Transverse colon (tissue), 4 donors: ENCODE measurements around the gene SERGEF. TPM values are rescaled to one million over a fixed set of nuclear protein-coding genes. Genes with fewer than 3 reads are reported as not detected.
"Not testable (repeated sequence)": the region's sequence is repeated elsewhere in the genome, so short reads cannot be mapped to it uniquely, and the experiment has no call there.

Source experiments
- DNase-seq: peaks from one replicate; pipeline ENCODE4 v3.0.0-alpha.2; 2019
- H3K27ac ChIP-seq, 4 donors: fragments of 200-600 bp; sonication (generic); 2 replicates each; pipeline ENCODE4 v1.5.1; 2016 to 2018; ENCODE audit warnings: inconsistent platforms in 4 of 4
- H3K27me3 ChIP-seq: fragments of 200-600 bp; sonication (generic); 2 replicates; pipeline ENCODE4 v1.5.1; 2017; ENCODE audit warnings: inconsistent platforms
- H3K36me3 ChIP-seq, 4 donors: fragments of 200-600 bp; sonication (generic); 2 replicates each; pipeline ENCODE4 v1.5.1; 2017 to 2019; ENCODE audit warnings: inconsistent platforms in 4 of 4
- H3K4me1 ChIP-seq, 4 donors: fragments of 200-600 bp; sonication (generic); 2 replicates each; pipeline ENCODE4 v1.5.1; 2017 to 2020; ENCODE audit warnings: inconsistent platforms in 4 of 4
- H3K4me3 ChIP-seq, 4 donors: fragments of 200-600 bp; sonication (generic); 1 replicate in 1 of 4; 2 replicates in 3 of 4; pipeline versions ENCODE4 v1.5.1 to v1.6.1; 2017 to 2019; ENCODE audit warnings: inconsistent platforms in 4 of 4
- H3K9me3 ChIP-seq, 2 donors: fragments of 200-600 bp; sonication (generic); 2 replicates each; pipeline ENCODE4 v1.5.1; 2017 to 2019; ENCODE audit warnings: inconsistent platforms in 2 of 2
- EP300 ChIP-seq: sonication (generic); formaldehyde crosslinking; IDR thresholded peaks from one replicate; pipeline ENCODE4 v1.6.1; 2017; ENCODE audit warnings: antibody characterized with exemption, low read depth
- POLR2A ChIP-seq: fragments of 450-650 bp; IDR thresholded peaks from one replicate; pipeline ENCODE4 v1.6.1; 2016; ENCODE audit warnings: antibody characterized with exemption, mild to moderate bottlenecking, moderate library complexity
- POLR2AphosphoS5 ChIP-seq, 3 donors: sonication (generic); formaldehyde crosslinking; IDR thresholded peaks; one replicate each; pipeline ENCODE4 v1.6.1; 2016; ENCODE audit warnings: antibody characterized with exemption in 3 of 3
- WGBS, 2 donors: methylation state at CpG; one replicate each; pipeline ENCODE4 v1.1.5; 2018; ENCODE audit warnings: low coverage in 1 of 2; 5-methylcytosine and 5-hydroxymethylcytosine counted together
- in situ Hi-C, 4 donors: fragments of 200-750 bp; cut with MboI; loops; one replicate each; pipeline versions ENCODE4 v1.15.0 to v1.15.1; 2017; ENCODE audit warnings: low sequenced_read_pairs in 3 of 4, low pct_ligation_motif_present in 1 of 4, low pct_unique_long_range_greater_than_20kb in 1 of 4
- intact Hi-C: fragments of 100-400 bp; cut with DNase I; formaldehyde crosslinking; loops from one replicate; pipeline ENCODE4 v1.15.1; 2023; ENCODE audit warnings: low total_unique reads
- total RNA-seq, 4 donors: library from RNA; depleted of rRNA; stranded (reverse); fragments of >200 nt; gene quantifications; one replicate each; pipeline ENCODE4 v1.1.0, GENCODE V29; 2016
- TF ChIP-seq, protein P1 (sequence below), 5 experiments: fragments of 200-600 bp in 3 of 5; fragments of 450-650 bp in 2 of 5; sonication (generic) in 3 of 5; IDR thresholded peaks; 1 replicate in 2 of 5; 2 replicates in 3 of 5; pipeline ENCODE4 v1.5.1; 2016 to 2017; ENCODE audit warnings: antibody characterized with exemption in 5 of 5, inconsistent platforms in 3 of 5, mild to moderate bottlenecking in 2 of 5, moderate library complexity in 1 of 5

SERGEF gene
- total RNA-seq, 4 donors from 2014 or later = 11.6 to 28.9 (median 19.1) TPM

DNA sequence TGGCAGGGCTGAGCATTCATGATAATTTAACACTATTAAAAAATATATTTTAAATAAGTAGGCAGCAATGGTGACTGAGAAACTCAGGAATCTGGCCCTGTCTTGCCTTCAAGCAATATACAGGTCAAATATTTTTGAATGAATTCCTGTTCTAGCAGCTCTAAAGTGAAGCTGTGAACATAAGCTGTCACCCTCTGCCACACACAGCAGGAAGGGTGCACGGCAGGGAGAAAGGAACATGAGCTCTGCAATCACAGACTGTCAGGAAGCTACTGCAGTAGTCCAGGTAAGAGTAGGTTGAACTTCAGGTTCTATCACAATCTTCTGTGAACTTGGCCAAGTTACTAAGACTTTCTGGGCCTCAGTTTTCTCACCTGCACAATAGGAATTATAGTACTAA lies 114.8 kb downstream of the SERGEF start:
- H3K36me3 ChIP-seq = no peaks in the 10 kb centered on the region
- no peaks in the 10 kb centered on the region for H3K4me1 ChIP-seq
- 95% methylated on average over 1 of the region's 1 CpG; no CpG with 5 or more reads in 1 of the 2 donors for WGBS, 2 donors
- DNase-seq = no peak
- in situ Hi-C loops = no loop called here
- TF ChIP-seq POLR2A (no peak), EP300 (no peak)
- no peaks in the 10 kb centered on the region for H3K9me3 ChIP-seq
- no peak overlapping the region for H3K4me3 ChIP-seq
- intact Hi-C loops = no loop called here
- no peak overlapping the region for H3K27ac ChIP-seq
- H3K27me3 ChIP-seq = no peaks in the 10 kb centered on the region

GRCh38 chr11:17897495-17897894 lies 115.4 kb downstream of the SERGEF start:
- no peaks in the 10 kb centered on the region for H3K27me3 ChIP-seq
- no peak for DNase-seq
- WGBS, 2 donors = 92 to 100% methylated on average over 1 of the region's 1 CpG
- no peaks in the 10 kb centered on the region for H3K36me3 ChIP-seq
- H3K4me1 ChIP-seq = no peaks in the 10 kb centered on the region
- no peak overlapping the region for H3K4me3 ChIP-seq
- no peak for TF ChIP-seq POLR2A
- no peak for TF ChIP-seq EP300
- no peak for TF ChIP-seq POLR2AphosphoS5 (IDR thresholded peaks at IDR 0.05)
- TF ChIP-seq, protein P1, sequence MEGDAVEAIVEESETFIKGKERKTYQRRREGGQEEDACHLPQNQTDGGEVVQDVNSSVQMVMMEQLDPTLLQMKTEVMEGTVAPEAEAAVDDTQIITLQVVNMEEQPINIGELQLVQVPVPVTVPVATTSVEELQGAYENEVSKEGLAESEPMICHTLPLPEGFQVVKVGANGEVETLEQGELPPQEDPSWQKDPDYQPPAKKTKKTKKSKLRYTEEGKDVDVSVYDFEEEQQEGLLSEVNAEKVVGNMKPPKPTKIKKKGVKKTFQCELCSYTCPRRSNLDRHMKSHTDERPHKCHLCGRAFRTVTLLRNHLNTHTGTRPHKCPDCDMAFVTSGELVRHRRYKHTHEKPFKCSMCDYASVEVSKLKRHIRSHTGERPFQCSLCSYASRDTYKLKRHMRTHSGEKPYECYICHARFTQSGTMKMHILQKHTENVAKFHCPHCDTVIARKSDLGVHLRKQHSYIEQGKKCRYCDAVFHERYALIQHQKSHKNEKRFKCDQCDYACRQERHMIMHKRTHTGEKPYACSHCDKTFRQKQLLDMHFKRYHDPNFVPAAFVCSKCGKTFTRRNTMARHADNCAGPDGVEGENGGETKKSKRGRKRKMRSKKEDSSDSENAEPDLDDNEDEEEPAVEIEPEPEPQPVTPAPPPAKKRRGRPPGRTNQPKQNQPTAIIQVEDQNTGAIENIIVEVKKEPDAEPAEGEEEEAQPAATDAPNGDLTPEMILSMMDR (IDR thresholded peaks at IDR 0.05) = no peak
- intact Hi-C loops = no loop called here
- H3K27ac ChIP-seq = no peak overlapping the region
- in situ Hi-C loops = no loop called here
- no peaks in the 10 kb centered on the region for H3K9me3 ChIP-seq

DNA sequence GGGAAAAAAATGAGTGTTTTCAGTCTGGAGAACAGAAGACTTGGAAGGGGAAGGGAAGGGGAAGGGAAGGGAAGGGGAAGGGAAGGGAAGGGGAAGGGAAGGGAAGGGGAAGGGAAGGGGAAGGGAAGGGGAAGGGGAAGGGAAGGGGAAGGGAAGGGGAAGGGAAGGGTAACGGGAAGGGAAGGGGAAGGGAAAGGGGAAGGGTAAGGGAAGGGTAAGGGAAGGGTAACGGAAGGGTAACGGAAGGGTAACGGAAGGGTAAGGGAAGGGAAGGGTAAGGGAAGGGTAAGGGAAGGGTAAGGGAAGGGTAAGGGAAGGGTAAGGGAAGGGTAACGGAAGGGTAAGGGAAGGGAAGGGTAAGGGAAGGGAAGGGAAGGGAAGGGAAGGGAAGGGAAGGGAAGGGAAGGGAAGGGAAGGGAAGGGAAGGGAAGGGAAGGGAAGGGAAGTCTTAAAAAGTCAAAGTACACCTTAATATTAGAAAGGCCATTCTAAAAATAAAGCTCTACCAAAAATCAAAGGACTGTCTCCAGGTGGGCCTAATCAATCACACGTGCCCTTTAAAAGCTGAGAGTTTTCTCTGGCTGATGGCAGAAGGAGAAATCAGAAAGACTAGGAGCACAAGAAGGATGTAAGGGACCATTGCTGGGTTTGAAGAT lies 116.2 kb downstream of the SERGEF start:
- H3K4me3 ChIP-seq, H3K36me3 ChIP-seq, in situ Hi-C loops, H3K27ac ChIP-seq, intact Hi-C loops, DNase-seq, H3K27me3 ChIP-seq, H3K4me1 ChIP-seq, H3K9me3 ChIP-seq: not testable (repeated sequence)
- WGBS, 2 donors = 95 to 96% methylated on average over 5 of the region's 6 CpGs

GRCh38 chr11:17894929-17895658 lies 117.8 kb downstream of the SERGEF start:
- Histone ChIP-seq H3K9me3 (no peaks in the 10 kb centered on the region), H3K4me3 (no peak overlapping the region), H3K27ac (no peak overlapping the region), H3K36me3 (no peaks in the 10 kb centered on the region), H3K27me3 (no peaks in the 10 kb centered on the region), H3K4me1 (no peaks in the 10 kb centered on the region)
- TF ChIP-seq, protein P1 (IDR thresholded peaks at IDR 0.05) = no peak
- TF ChIP-seq POLR2A (no peak), EP300 (no peak), POLR2AphosphoS5 (IDR thresholded peaks at IDR 0.05) (no peak)
- 78 to 100% methylated on average over 1 to 5 of the region's 5 CpGs for WGBS, 2 donors
- intact Hi-C loops (no loop called here), in situ Hi-C loops (no loop called here)
- no peak for DNase-seq

GRCh38 chr11:17892409-17892808 lies 120.4 kb downstream of the SERGEF start:
- in situ Hi-C loops = no loop called here
- Histone ChIP-seq H3K27me3 (no peaks in the 10 kb centered on the region), H3K4me3 (no peak overlapping the region), H3K27ac (no peak overlapping the region), H3K4me1 (no peaks in the 10 kb centered on the region), H3K36me3 (no peaks in the 10 kb centered on the region), H3K9me3 (no peaks in the 10 kb centered on the region)
- TF ChIP-seq POLR2AphosphoS5 (IDR thresholded peaks at IDR 0.05) = no peak
- no peak for TF ChIP-seq EP300
- TF ChIP-seq, protein P1 (IDR thresholded peaks at IDR 0.05) = no peak
- no peak for TF ChIP-seq POLR2A
- DNase-seq = no peak
- intact Hi-C loops = no loop called here
- 94 to 97% methylated on average over 4 to 5 of the region's 5 CpGs for WGBS, 2 donors
